ENCODE results near the gene HIGD1C. TPM values are rescaled to one million over a fixed set of nuclear protein-coding genes. Genes with fewer than 3 reads are reported as not detected.

HIGD1C gene
- total and polyA plus RNA-seq, 9 donors = not detected

DNA sequence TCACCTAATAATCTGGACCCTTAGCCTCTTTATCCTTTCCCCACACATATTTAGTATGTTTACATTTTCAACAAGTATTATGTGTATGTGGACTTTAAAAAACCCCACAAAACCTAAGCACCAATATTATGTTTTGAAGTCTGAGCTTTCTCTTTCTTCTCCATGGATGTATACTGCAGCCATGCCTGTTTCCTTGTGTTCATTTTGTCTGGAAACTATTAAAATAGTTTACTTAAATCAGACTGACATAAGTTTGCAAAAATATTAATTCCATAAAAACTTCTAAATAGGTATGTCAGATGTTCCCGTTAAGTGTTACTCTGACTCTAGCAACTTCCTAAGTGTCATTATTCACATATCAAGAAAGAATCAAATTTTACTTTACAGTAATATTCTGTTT lies 2.9 kb downstream of the HIGD1C start:
- no peak for DNase-seq
- Histone ChIP-seq H3K36me3 (no peaks in the 10 kb centered on the region), H3K4me3 (no peak overlapping the region), H3K27me3 (no peaks in the 10 kb centered on the region), H3K27ac (no peak overlapping the region), H3K4me1 (ENCODE audit: insufficient read depth) (no peaks in the 10 kb centered on the region), H3K9me3 (no peaks in the 10 kb centered on the region)
- intact Hi-C loops (cut with DNase I) = no loop called here
- 79 to 84% (median 82%) methylated on average over 1 of the region's 1 CpG for WGBS, 3 donors
- TF ChIP-seq POLR2A (IDR thresholded peaks at IDR 0.05) = no peak

DNA sequence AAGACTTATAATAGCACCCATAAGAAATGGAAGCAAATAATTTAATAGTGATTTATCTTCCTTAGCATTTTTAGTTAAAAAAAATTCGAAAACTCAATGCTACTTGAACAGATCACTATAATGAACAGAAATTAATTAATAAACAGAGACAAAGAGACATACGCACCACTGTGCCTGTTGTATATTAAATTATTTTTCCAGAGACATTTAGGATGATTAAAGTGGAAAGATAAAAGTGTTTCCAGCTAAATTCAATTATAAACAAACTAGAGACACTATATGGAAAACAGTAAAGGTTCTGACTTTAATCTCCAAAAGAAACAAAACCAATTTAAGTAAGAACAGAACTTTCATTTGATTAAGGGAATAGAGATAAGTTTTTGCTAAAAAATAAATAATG lies 3.4 kb downstream of the HIGD1C start:
- 58 to 82% (median 63%) methylated on average over 2 of the region's 2 CpGs for WGBS, 3 donors
- intact Hi-C loops (cut with DNase I) = no loop called here

DNA sequence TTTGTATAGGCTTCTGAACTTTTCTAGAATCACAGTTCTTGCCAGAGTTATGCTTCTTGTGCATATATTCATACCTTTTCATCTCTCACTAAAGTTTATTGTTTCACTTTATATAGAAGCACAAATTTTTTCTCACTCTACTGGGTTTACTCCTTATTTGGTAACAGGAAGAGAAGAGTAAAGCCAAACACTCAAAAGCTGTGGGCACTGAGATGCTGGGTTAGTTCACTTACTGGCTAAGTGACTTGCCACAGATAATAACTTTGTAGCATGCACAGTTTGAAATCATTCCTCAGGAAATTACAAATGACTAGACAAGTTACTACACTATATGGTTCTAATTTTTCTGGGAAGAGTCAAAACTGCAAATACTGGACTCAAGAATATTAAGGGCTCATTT lies 7.8 kb downstream of the HIGD1C start:
- Histone ChIP-seq H3K4me1 (ENCODE audit: insufficient read depth) (no peaks in the 10 kb centered on the region), H3K36me3 (no peaks in the 10 kb centered on the region), H3K4me3 (no peak overlapping the region), H3K27ac (no peak overlapping the region), H3K27me3 (no peaks in the 10 kb centered on the region), H3K9me3 (no peaks in the 10 kb centered on the region)
- intact Hi-C loops (cut with DNase I) = no loop called here
- TF ChIP-seq EP300 (IDR thresholded peaks at IDR 0.05) (no peak), POLR2A (IDR thresholded peaks at IDR 0.05) (no peak)
- TF ChIP-seq, protein P1, sequence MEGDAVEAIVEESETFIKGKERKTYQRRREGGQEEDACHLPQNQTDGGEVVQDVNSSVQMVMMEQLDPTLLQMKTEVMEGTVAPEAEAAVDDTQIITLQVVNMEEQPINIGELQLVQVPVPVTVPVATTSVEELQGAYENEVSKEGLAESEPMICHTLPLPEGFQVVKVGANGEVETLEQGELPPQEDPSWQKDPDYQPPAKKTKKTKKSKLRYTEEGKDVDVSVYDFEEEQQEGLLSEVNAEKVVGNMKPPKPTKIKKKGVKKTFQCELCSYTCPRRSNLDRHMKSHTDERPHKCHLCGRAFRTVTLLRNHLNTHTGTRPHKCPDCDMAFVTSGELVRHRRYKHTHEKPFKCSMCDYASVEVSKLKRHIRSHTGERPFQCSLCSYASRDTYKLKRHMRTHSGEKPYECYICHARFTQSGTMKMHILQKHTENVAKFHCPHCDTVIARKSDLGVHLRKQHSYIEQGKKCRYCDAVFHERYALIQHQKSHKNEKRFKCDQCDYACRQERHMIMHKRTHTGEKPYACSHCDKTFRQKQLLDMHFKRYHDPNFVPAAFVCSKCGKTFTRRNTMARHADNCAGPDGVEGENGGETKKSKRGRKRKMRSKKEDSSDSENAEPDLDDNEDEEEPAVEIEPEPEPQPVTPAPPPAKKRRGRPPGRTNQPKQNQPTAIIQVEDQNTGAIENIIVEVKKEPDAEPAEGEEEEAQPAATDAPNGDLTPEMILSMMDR (IDR thresholded peaks at IDR 0.05) = no peak
- no peak for DNase-seq

More for the DNA sequence above, 3.4 kb downstream of the HIGD1C start:
- no peak for DNase-seq
- Histone ChIP-seq H3K27me3 (no peaks in the 10 kb centered on the region), H3K9me3 (no peaks in the 10 kb centered on the region), H3K36me3 (no peaks in the 10 kb centered on the region), H3K27ac (no peak overlapping the region), H3K4me1 (ENCODE audit: insufficient read depth) (no peaks in the 10 kb centered on the region), H3K4me3 (no peak overlapping the region)
- TF ChIP-seq POLR2A (IDR thresholded peaks at IDR 0.05) (no peak), EP300 (IDR thresholded peaks at IDR 0.05) (no peak)
- TF ChIP-seq, protein P1 (IDR thresholded peaks at IDR 0.05) = no peak

DNA sequence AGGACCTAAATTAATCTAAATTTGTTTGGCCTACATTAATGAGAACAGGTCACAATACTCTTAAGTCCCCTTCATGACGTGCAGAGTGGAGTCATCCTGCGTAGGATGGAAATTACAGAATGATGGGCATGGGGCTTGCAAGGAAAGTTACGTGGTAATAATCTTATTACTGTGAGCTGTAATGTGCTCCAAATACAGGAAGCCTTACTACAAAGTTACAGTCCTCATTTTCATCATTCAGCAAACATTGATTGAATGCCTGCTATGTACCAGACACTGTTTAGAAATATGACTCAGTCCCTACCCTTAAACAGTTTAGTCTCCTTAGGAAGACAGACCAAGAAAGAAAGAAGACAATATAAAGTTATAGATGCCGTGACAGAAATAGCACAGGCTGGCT lies 9.4 kb downstream of the HIGD1C start:
- Histone ChIP-seq H3K9me3 (no peaks in the 10 kb centered on the region), H3K36me3 (no peaks in the 10 kb centered on the region), H3K27me3 (no peaks in the 10 kb centered on the region), H3K4me1 (ENCODE audit: insufficient read depth) (no peaks in the 10 kb centered on the region), H3K27ac (no peak overlapping the region), H3K4me3 (no peak overlapping the region)
- no peak for DNase-seq
- WGBS, 3 donors = 94 to 98% (median 97%) methylated on average over 4 of the region's 4 CpGs
- intact Hi-C loops (cut with DNase I) = no loop called here
- TF ChIP-seq, protein P1 (IDR thresholded peaks at IDR 0.05) = no peak
- no peak for TF ChIP-seq POLR2A (IDR thresholded peaks at IDR 0.05)

DNA sequence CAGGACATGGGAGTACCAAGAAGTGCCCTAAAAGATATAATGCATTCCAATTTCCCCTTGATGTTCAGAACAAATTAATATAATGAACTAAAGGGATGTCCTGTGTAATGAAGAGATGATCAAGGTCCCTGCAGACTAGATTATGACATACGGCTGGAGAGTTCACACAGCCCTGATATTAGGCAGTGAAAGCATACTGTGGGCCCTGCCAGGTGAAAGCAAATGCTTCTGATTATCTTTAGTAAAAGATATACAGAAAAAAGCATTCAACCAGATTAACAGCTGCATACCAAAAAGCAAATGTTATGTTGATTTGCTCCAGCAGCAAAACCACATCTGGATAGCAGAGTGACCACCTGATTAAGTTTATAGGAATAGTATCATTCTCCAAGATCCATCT lies 12.1 kb downstream of the HIGD1C start:
- 0 to 54% (median 52%) methylated on average over 1 of the region's 1 CpG for WGBS, 3 donors
- Histone ChIP-seq H3K9me3 (no peaks in the 10 kb centered on the region), H3K36me3 (no peaks in the 10 kb centered on the region), H3K4me1 (ENCODE audit: insufficient read depth) (no peaks in the 10 kb centered on the region), H3K27me3 (no peaks in the 10 kb centered on the region), H3K4me3 (no peak overlapping the region), H3K27ac (no peak overlapping the region)
- intact Hi-C loops (cut with DNase I) = no loop called here
- no peak for DNase-seq
- TF ChIP-seq EP300 (IDR thresholded peaks at IDR 0.05) (no peak), POLR2A (IDR thresholded peaks at IDR 0.05) (no peak)

DNA sequence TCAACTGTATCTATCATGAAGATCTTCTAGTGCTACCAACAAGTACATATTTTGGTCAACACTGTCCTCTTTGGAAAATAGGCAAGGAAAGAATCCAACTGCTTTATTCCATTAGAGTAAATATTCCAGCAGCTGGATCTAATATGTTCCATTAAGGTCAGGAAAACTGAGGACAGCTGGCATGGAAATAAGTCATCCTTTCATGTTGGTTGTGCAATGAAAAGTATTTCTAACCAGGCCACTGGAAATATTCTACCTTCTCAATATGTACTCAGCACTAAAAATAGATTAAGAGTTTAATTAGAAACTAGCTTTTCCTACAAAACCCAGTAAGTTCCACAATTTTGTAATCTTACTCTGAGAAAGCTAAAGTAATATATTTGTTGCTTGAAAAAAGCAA lies 19.6 kb downstream of the HIGD1C start:
- TF ChIP-seq POLR2A (IDR thresholded peaks at IDR 0.05) (no peak), EP300 (IDR thresholded peaks at IDR 0.05) (no peak)
- TF ChIP-seq, protein P1 (IDR thresholded peaks at IDR 0.05) = no peak
- no peak overlapping the region for H3K4me3 ChIP-seq
- no peak for DNase-seq
- H3K9me3 ChIP-seq = no peaks in the 10 kb centered on the region
- intact Hi-C loops (cut with DNase I) = no loop called here
- H3K27me3 ChIP-seq = no peaks in the 10 kb centered on the region
- no peaks in the 10 kb centered on the region for H3K4me1 ChIP-seq (ENCODE audit: insufficient read depth)
- no peak overlapping the region for H3K27ac ChIP-seq
- no peaks in the 10 kb centered on the region for H3K36me3 ChIP-seq
